ENCODE results near the gene NAT8. TPM values are rescaled to one million over a fixed set of nuclear protein-coding genes. Genes with fewer than 3 reads are reported as not detected.

Gene NAT8
- total and polyA plus RNA-seq, 2 of the 13 experiments (the other 11 are each of a cell fraction or from before 2014, with no cell fraction given), result 1.9 to 12.9 TPM

DNA sequence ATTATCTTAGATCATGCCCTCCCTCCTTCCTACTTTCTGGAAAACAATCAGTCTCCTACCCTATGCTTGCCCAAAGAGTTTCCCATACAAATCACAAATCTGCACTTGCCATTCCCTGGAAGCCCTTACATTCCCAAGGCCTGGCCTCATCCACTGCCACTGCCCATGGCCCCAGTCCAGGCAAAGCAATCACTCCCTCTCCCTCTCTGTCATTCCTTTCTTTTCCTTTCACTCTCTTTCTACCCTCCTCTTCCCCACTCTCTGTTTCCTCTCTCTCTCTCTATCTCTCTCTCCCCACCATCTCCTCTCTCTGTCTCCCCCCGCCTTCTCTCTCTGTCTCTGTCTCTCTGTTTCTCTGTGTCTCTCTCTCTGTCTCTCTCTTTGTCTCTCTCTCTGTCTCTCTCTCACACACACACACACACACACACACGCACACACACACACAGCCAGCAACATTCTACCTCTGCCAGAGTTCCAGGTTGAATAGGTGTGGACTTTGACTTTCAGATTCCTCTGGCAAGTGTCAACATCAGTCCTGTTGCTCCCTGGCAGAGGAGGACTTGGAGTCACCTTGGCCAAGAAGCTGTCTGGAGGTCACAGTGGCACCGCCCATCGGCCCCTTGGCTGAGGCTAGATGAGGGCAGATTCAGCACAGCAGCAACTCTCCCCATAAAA is 43.7 kb upstream of the NAT8 start (continued):
- TF ChIP-seq, protein P1, sequence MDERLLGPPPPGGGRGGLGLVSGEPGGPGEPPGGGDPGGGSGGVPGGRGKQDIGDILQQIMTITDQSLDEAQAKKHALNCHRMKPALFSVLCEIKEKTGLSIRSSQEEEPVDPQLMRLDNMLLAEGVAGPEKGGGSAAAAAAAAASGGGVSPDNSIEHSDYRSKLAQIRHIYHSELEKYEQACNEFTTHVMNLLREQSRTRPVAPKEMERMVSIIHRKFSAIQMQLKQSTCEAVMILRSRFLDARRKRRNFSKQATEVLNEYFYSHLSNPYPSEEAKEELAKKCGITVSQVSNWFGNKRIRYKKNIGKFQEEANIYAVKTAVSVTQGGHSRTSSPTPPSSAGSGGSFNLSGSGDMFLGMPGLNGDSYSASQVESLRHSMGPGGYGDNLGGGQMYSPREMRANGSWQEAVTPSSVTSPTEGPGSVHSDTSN (CRISPR knock-in tag; IDR thresholded peaks at IDR 0.05), result no peak
- TF ChIP-seq, protein P2, sequence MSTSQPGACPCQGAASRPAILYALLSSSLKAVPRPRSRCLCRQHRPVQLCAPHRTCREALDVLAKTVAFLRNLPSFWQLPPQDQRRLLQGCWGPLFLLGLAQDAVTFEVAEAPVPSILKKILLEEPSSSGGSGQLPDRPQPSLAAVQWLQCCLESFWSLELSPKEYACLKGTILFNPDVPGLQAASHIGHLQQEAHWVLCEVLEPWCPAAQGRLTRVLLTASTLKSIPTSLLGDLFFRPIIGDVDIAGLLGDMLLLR (CRISPR knock-in tag; IDR thresholded peaks at IDR 0.05), result no peak
- TF ChIP-seq, protein P3, sequence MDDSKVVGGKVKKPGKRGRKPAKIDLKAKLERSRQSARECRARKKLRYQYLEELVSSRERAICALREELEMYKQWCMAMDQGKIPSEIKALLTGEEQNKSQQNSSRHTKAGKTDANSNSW (CRISPR knock-in tag; IDR thresholded peaks at IDR 0.05; ENCODE audit: borderline replicate concordance), result no peak
- TF ChIP-seq ZNF672 (CRISPR knock-in tag; IDR thresholded peaks at IDR 0.05) (no peak), DMAP1 (CRISPR knock-in tag; IDR thresholded peaks at IDR 0.05) (no peak), HMG20B (CRISPR knock-in tag; conservative IDR thresholded peaks at IDR 0.05) (no peak), SIN3A (IDR thresholded peaks at IDR 0.05; ENCODE audit: borderline replicate concordance, low read depth, low read length) (no peak), HOXA3 (CRISPR knock-in tag; IDR thresholded peaks at IDR 0.05) (no peak), RFXAP (CRISPR knock-in tag; IDR thresholded peaks at IDR 0.05; ENCODE audit: borderline replicate concordance) (no peak), ZSCAN30 (CRISPR knock-in tag; IDR thresholded peaks at IDR 0.05) (no peak), NONO (IDR thresholded peaks at IDR 0.05) (no peak), NONO (CRISPR knock-in tag; conservative IDR thresholded peaks at IDR 0.05) (0 out of 2 replicates have a peak, but pooled peaks have one; percentile 46), FLYWCH1 (CRISPR knock-in tag; IDR thresholded peaks at IDR 0.05) (no peak), ZNF567 (CRISPR knock-in tag; IDR thresholded peaks at IDR 0.05; ENCODE audit: borderline replicate concordance) (no peak), PPARG (CRISPR knock-in tag; conservative IDR thresholded peaks at IDR 0.05) (no peak), ZMYM4 (CRISPR knock-in tag; IDR thresholded peaks at IDR 0.05) (0 out of 2 replicates have a peak, but pooled peaks have one; percentile 40), U2AF2 (IDR thresholded peaks at IDR 0.05; ENCODE audit: low read depth, low read length) (no peak), SATB2 (CRISPR knock-in tag; IDR thresholded peaks at IDR 0.05) (no peak), HNF4G (IDR thresholded peaks at IDR 0.05; ENCODE audit: borderline replicate concordance, low read depth, low read length) (peak; percentile 74), HNF4G (CRISPR knock-in tag; IDR thresholded peaks at IDR 0.05; ENCODE audit: borderline replicate concordance, low read depth) (peak; percentile 27; the same call in 1 of the 2 replicates), NFE2L1 (CRISPR knock-in tag; IDR thresholded peaks at IDR 0.05; ENCODE audit: borderline replicate concordance) (no peak)
- TF ChIP-seq, protein P4, sequence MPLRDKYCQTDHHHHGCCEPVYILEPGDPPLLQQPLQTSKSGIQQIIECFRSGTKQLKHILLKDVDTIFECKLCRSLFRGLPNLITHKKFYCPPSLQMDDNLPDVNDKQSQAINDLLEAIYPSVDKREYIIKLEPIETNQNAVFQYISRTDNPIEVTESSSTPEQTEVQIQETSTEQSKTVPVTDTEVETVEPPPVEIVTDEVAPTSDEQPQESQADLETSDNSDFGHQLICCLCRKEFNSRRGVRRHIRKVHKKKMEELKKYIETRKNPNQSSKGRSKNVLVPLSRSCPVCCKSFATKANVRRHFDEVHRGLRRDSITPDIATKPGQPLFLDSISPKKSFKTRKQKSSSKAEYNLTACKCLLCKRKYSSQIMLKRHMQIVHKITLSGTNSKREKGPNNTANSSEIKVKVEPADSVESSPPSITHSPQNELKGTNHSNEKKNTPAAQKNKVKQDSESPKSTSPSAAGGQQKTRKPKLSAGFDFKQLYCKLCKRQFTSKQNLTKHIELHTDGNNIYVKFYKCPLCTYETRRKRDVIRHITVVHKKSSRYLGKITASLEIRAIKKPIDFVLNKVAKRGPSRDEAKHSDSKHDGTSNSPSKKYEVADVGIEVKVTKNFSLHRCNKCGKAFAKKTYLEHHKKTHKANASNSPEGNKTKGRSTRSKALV (CRISPR knock-in tag; IDR thresholded peaks at IDR 0.05), result no peak
- TF ChIP-seq, protein P5, sequence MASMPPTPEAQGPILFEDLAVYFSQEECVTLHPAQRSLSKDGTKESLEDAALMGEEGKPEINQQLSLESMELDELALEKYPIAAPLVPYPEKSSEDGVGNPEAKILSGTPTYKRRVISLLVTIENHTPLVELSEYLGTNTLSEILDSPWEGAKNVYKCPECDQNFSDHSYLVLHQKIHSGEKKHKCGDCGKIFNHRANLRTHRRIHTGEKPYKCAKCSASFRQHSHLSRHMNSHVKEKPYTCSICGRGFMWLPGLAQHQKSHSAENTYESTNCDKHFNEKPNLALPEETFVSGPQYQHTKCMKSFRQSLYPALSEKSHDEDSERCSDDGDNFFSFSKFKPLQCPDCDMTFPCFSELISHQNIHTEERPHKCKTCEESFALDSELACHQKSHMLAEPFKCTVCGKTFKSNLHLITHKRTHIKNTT (CRISPR knock-in tag; IDR thresholded peaks at IDR 0.05), result no peak
- TF ChIP-seq, protein P6, sequence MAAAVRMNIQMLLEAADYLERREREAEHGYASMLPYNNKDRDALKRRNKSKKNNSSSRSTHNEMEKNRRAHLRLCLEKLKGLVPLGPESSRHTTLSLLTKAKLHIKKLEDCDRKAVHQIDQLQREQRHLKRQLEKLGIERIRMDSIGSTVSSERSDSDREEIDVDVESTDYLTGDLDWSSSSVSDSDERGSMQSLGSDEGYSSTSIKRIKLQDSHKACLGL (CRISPR knock-in tag; IDR thresholded peaks at IDR 0.05), result no peak
- TF ChIP-seq, protein P7, sequence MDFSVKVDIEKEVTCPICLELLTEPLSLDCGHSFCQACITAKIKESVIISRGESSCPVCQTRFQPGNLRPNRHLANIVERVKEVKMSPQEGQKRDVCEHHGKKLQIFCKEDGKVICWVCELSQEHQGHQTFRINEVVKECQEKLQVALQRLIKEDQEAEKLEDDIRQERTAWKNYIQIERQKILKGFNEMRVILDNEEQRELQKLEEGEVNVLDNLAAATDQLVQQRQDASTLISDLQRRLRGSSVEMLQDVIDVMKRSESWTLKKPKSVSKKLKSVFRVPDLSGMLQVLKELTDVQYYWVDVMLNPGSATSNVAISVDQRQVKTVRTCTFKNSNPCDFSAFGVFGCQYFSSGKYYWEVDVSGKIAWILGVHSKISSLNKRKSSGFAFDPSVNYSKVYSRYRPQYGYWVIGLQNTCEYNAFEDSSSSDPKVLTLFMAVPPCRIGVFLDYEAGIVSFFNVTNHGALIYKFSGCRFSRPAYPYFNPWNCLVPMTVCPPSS (IDR thresholded peaks at IDR 0.05), result no peak
